Midbrain (tissue), 1 donor: ENCODE measurements around the gene SLC25A21.
"Not testable (repeated sequence)": the region's sequence is repeated elsewhere in the genome, so short reads cannot be mapped to it uniquely, and the experiment has no call there.

ENCODE experiments used
- DNase-seq: peaks from one replicate; lab custom pipeline; 2025; lab: John Stamatoyannopoulos, UW

SLC25A21 gene

GRCh38 chr14:36820901-36821300 is 351.5 kb downstream of the SLC25A21 start:
- DNase-seq: no peak

GRCh38 chr14:36820111-36820709 is 352.2 kb downstream of the SLC25A21 start:
- no peak for DNase-seq

DNA sequence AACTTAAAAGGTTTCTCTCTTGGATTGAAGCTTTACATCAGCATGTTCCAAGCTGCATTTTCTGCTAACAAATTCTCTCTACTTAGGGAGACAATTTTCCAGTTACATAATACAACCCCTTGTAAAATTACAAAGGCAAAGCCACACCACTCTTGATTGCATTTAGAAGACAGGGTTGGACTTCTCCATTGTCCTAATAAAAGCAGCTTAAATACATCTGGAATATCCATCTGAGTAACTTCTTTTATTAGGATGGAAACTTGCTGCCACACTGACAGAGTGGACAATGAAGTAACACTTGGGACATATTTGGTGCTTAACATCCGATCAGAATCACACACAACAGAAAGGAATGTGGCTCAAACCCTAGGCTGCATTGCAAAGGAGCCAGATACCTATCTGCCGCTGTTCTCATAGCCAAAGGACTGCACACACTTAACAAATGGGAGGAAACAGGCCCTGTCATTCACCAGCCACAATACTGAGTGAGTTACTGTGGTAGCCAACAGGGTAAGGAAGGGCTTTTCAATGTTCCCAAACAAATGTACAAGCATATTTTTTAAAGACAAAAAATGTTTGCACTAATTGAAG is 353.5 kb downstream of the SLC25A21 start:
- no peak for DNase-seq

GRCh38 chr14:36818246-36818645 is 354.2 kb downstream of the SLC25A21 start:
- DNase-seq: no peak

GRCh38 chr14:36817071-36817930 is 355.1 kb downstream of the SLC25A21 start:
- DNase-seq: no peak

- no peak for DNase-seq
Measured at GRCh38 chr14:36816481-36816880, 355.9 kb downstream of the SLC25A21 start.

DNA sequence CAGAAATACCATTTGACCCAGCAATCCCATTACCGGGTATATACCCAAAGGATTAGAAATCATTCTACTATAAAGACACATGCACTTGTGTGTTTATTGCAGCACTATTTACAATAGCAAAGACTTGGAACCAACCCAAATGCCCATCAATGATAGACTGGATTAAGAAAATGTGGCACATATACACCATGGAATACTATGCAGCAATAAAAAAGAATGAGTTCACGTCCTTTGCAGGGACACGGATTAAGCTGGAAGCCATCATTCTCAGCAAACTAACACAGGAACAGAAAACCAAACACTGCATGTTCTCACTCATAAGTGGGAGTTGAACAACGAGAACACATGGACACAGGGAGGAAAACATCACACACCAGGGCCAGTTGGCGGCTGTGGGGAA is 357.6 kb downstream of the SLC25A21 start:
- not testable (repeated sequence) for DNase-seq

- DNase-seq: no peak
Measured at GRCh38 chr14:36810209-36810608, 362.2 kb downstream of the SLC25A21 start.

DNA sequence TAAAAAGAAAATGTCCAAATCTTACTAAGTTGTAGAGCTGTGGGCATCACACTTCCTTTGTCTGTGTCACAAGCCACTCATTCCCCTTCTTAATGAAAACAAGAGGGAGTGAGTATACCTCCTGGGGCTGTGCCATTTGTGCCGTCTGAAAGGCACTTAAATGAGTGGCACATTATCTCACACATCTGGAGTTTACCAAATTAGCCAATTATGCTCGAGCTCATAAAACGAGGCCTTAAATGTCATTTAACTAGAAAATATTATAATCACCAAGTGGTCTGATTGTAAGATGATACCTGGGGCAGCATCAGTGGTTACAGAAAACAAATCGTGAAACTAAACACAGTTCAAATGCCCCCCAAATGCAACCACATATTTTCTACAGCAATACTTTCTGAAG is 364.7 kb downstream of the SLC25A21 start:
- no peak for DNase-seq

DNA sequence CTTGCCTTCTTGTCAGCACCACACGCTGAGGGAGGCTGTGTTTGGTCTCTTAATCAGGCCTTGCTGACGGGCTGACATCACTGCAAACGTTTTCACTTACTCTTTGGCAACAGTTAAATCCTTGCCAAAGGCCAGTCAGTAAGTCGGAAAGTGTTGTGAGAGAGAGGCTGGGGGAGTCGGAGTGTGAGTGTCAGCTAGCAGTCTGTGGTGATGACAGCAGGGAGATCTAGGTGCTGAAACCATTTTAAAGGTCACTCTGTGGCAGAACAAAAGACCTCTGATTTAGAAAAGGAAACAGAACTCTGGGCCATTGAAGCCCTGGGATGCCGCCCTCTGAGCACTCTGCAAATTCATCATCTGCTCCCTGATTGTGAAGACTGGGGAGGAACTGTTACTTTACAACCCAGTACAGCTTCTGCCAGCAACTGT is 367.3 kb downstream of the SLC25A21 start:
- no peak for DNase-seq

GRCh38 chr14:36797634-36798033 is 374.8 kb downstream of the SLC25A21 start:
- no peak for DNase-seq

DNA sequence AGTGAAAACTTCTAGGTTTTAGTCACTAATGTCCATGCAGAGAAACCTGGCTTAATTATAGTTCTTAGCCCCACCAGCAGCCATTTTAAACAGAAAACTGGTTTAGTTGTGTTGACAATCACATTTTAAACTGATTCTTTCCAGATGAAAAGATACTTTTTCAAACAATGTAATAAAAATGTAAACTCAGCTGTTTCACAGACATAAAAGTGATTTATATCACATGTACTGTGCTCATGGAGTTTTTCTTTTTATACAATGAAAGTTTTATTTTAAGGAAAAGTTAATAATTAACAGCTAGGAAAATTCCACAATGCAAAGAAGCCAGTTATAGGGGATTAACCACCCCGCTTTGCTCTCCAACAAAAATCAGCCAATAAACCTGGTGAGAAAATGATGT is 381.0 kb downstream of the SLC25A21 start:
- no peak for DNase-seq

GRCh38 chr14:36785511-36785910 is 386.9 kb downstream of the SLC25A21 start:
- DNase-seq: no peak

- no peak for DNase-seq
Measured at GRCh38 chr14:36784541-36784940, 387.9 kb downstream of the SLC25A21 start.

GRCh38 chr14:36781897-36782296 is 390.5 kb downstream of the SLC25A21 start:
- DNase-seq: no peak

GRCh38 chr14:36773558-36773957 is 398.8 kb downstream of the SLC25A21 start:
- DNase-seq: no peak

DNA sequence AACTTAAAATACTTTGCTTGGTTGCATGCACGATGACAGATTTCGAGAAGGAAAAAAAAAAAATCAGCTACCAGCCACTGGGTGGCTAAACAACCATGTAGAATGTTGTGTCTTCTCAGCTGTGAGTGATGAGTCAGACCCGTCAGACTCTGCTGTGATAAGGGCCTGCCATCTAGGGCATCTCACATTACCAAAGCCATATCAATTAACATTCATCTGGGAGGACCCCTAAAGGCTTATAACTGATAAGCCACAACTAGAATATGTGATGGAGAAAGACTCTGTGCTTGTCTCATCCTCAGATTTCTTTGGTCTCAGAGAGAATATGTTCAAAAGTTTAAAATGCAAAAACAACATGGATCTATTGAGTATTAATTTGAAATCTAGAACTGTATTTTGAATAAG is 399.3 kb downstream of the SLC25A21 start:
- DNase-seq: no peak

DNA sequence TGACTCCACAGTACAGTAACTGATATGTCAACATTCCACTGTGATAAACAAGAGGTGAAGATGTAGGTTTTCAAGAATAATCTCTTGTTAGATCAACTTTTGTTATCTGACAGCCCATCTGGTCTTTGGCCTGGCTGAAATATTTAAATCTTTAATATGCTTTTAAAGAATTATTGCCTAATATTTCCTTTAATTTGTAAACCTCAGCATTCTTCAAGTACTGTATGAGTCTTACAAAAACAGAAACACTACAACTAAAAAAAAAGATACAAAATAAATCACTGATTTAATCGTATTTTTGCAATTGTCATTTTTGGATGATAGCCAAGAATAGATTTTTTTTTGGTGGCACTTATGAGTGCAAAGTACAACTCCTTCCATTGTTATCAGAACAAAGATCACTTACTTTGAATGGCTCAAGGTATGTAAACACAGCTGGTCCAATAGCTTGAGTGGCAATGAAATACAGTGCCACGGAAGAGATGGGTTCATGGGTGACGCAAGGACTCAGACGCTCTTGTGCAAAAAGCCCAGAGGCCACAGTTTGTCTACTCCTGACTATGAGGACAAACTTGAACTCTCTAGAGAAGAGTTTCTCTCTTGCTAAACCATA is 401.3 kb downstream of the SLC25A21 start:
- no peak for DNase-seq

DNA sequence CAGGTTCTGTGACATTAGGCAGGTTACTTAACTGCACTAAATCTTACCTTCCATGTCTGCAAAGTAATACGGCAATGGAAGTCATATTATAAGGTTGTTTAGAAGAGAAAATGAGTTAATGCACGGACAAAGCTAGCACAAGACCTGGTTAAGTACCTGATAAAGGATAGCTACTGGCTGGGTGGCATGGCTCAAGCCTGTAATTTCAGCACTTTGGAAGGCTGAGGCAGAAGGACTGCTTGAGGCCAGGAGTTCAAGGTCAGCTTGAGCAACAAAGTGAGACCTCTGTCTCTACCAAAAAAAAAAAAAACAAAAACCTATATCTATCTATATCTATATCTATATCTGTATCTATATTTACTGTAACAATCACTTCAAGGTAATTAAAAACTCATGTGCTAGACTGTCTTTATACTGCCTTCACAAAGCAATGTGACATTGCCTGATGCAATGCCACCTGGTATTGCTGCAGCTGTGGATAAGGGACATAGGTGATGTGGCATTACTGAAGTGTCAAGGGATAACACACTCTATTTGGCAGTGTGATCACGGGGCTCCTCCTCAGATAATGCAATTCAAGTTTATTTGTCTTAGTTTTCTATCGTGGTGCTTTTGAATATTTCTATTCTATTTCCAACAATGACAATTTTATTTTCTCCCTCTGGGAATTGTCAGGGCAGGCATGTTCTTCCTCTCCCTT is 403.6 kb downstream of the SLC25A21 start:
- DNase-seq: no peak

GRCh38 chr14:36767603-36768281 is 404.7 kb downstream of the SLC25A21 start:
- no peak for DNase-seq

DNA sequence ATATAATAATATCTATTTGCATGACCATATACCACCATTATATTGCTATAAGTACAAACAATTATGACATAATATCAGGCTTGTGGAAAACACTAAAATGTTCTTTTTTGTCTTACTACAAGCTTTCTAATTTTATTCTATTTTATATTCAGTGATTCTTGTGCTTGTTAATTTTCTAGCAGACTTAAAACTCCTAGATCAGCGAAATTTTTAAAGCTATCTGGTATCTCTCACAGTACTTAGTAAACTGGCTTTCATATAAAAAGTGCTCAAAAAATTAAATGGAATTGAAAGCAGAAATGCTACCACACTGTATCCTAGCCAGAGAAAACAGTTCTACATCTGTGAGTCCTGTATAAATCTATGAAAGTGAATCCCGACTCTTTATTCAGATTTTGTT is 405.4 kb downstream of the SLC25A21 start:
- no peak for DNase-seq
